ENCODE measurements around the gene FOXI2. TPM values are rescaled to one million over a fixed set of nuclear protein-coding genes. Genes with fewer than 3 reads are reported as not detected.

Gene FOXI2
- total RNA-seq, 1 donor from 2014 or later = not detected

GRCh38 chr10:127790066-127790624 lies 53.2 kb downstream of the FOXI2 start:
- Histone ChIP-seq H3K27ac (no peak overlapping the region), H3K9me3 (no peaks in the 10 kb centered on the region), H3K4me1 (no peaks in the 10 kb centered on the region), H3K36me3 (no peaks in the 10 kb centered on the region), H3K27me3 (no peaks in the 10 kb centered on the region), H3K4me3 (no peak overlapping the region)
- no peak for ATAC-seq
- intact Hi-C loops (cut with DNase I) = no loop called here
- TF ChIP-seq, protein P1, sequence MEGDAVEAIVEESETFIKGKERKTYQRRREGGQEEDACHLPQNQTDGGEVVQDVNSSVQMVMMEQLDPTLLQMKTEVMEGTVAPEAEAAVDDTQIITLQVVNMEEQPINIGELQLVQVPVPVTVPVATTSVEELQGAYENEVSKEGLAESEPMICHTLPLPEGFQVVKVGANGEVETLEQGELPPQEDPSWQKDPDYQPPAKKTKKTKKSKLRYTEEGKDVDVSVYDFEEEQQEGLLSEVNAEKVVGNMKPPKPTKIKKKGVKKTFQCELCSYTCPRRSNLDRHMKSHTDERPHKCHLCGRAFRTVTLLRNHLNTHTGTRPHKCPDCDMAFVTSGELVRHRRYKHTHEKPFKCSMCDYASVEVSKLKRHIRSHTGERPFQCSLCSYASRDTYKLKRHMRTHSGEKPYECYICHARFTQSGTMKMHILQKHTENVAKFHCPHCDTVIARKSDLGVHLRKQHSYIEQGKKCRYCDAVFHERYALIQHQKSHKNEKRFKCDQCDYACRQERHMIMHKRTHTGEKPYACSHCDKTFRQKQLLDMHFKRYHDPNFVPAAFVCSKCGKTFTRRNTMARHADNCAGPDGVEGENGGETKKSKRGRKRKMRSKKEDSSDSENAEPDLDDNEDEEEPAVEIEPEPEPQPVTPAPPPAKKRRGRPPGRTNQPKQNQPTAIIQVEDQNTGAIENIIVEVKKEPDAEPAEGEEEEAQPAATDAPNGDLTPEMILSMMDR (IDR thresholded peaks at IDR 0.05) = no peak
- no peak for DNase-seq

Other genes starting within 250 kb of the FOXI2 start
- not detected for gene NPS, start 187.9 kb upstream of the FOXI2 start, total RNA-seq
- not detected for gene CLRN3, start 155.8 kb downstream of the FOXI2 start, total RNA-seq
- 70.6 TPM for gene PTPRE, start 169.9 kb downstream of the FOXI2 start, total RNA-seq